SKM-1 (cell line): ENCODE results near the gene LAMA4.

ENCODE experiments used
- DNase-seq: peaks from one replicate; lab custom pipeline; 2025; ENCODE audit not compliant: unreplicated experiment; lab: John Stamatoyannopoulos, UW

LAMA4 gene

DNA sequence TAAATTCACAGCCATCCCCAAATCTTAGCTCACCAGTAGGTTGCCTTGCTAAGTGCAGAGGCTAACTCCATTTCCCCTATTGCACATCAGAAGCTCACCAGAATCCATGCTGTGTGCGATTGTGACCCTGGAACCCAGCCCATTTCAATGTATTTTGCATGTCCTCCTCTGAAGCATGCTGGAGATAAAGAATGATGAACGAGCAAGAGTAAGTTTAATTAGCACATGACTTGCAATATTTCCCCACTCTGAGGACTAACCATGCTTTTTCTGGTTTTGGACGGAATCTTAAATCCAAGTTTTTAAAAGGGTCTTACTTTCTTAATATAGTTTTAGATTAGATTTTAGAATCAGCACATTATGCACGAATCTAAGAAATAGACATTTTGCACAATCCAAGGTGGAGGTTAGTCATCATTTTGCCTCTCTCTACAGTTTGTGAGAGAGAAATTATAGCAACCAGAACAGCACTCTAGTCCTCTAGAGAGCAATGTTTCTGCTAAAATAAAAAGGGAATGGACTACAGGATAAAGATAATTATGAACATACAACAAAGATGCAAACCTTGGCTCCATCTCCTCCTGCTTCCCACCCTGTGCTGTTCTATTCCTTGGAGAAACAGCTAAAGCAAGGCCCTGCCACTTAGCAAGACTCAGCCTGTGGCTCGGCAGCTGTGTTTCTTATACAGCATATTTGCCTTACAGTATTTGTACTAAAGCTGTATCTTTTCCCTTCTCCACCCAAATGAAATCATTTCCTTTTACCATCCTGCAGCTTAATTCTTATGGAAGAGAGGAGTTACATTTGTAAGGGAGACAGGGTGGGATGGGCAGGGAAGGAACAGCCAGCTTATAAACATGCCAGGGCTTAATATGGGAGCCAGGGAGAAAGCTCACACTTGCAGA is 24.9 kb upstream of the LAMA4 start:
- DNase-seq, result no peak

DNA sequence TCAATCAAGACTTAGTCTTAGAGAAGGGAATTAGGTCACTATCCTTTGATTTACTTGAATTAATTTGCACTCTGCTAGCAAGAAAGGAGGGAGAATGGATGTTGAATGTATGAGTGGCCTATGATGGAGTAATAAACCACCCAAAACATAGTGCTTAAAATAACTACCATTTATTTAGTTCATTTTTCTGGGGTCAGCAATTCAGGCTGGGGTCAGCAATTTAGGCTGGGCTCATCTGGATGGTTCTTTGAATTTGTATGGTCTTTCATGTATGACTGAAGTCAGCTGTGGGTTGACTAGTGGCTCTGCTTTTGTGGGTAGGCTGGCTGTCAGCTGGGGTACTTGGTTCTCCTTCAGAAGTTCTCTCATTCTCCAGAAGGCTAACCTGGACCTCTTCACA is 21.0 kb upstream of the LAMA4 start:
- no peak for DNase-seq

DNA sequence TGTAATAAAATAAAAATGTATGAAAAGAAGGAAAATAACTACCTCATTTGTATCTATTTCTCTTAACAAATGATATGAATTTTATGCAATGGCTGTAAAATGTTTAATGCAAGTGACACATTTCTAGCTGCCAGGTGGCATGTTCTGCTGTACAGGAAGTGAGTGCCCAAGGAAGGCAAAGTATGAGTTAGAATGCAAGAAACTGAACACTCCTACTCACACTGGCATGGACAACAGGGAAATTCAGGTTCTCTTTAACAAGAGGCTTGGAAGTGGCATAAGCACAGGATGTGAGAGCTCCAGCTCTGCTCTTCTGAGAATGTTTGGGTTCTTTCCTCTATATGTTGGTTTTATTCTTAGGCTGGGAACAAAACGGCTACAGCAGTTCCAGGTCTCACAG is 20.4 kb upstream of the LAMA4 start:
- no peak for DNase-seq

DNA sequence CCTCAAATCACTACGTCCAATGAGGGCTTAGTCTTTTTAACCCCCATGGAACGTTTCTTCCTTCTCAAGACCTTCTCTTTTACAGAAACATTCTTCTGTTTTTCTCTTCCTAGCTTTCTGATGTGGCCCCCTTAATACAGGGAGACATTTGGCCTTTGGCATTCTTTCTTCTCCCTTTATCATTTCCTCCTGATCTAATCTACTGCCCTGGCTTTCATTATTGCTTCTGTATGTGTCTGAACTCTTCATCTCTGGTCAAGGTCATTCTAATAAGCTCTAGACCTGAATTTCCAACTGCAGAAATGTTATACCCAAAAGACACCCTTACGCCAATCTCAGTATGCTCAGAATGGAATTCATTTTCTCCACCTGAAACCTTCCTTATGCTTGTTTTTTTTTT is 18.4 kb upstream of the LAMA4 start:
- DNase-seq, result no peak

DNA sequence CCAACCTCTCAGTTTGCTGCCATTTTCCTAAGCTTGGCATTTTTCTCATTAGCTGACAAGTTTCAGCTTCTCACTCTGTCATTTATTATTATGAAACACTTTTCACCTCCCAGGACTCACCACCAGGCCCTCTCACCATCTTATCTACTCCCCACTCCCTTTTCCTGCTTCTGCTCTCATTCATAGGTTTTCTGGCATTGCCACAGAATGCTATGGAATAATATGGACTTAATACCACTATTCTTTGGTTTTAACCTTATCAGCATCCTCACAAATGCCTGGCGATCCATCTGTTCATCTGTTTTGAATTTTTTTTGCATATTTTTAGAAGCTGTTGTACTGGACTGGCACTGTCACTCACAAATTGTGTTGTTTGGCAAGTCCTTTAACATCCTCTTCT is 16.4 kb upstream of the LAMA4 start:
- no peak for DNase-seq

DNA sequence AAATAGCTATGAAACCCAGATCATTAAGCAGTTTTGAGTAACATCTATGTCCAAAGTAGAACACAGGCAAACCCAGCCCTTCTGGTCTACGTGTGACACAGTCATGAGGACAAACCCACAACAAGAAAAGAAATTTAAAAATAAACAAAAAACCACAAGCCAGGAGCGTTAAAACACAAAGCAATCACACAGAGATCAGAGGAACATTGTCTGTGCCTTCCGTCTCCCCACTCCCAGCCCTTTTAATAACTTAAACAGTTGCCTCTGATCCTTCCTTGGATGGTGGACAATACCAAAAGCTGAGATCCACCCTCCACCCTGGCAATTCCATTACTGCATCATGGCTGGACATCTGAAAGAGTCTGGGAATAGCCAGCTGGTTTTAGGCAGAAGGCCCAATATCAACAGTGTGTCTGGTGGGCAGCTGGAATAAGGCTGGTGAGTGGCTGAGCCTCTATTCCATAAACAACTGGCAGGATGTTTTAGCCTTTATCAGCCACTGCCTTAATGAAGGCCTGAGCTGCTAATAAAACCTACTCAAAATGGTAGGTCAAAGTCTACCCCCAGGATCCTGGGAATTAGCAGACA is 15.7 kb upstream of the LAMA4 start:
- DNase-seq, result no peak

DNA sequence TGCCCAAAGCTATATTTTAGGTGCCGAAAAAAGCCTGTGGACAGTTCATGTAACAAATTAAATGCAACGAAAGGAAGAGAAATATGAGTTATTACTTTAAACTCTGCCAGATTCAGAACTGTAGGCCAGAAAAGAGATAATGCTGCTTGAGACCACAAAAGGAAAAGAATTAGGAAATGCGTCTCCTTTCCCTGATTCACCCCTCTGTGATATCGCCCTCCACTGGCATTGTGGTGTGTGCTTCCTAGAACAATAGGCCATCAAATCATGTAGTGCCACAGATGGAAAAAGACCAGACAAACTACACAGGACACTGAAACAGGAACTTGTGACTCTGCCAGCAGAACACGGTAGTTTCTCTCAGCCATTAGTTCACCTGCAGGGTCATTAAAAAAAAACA is 14.7 kb upstream of the LAMA4 start:
- no peak for DNase-seq

DNA sequence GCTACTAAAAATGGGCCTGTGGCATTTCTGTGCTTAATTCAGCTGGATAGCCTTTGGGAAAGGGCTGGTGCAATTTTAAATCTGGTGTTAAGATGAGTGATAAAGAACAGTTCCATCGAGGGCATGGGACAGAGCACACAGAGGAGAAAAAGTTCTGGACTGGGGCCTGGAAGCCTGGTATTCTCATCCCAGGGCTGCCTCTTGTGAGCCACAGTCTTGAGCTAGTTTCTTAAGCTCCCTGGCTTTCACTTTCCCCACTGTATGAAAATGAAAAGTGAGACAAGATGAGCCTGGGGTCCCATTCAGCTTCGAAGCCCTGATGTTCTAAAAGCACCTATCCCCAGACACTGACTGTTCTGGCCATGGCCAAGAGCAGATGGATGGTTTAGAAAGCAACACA is 14.3 kb upstream of the LAMA4 start:
- DNase-seq, result no peak

DNA sequence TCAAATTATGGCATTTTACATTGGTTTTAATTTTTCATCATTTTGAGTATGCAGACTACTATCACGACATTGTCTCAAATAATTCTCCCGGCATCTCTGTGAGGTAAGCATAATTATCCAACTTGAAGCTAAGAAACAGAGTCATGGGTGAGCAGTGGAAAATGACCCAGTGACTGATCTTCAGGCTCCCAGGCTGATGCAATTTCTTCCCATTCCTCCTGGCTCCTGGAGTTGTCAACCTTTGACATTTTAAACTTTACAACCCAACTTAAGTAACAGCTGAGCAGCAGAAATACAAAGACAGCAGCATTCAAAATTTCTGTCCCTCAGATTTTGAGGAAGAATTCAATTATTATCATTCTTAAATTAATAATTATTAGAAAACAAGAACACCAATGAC is 13.7 kb upstream of the LAMA4 start:
- DNase-seq, result no peak

DNA sequence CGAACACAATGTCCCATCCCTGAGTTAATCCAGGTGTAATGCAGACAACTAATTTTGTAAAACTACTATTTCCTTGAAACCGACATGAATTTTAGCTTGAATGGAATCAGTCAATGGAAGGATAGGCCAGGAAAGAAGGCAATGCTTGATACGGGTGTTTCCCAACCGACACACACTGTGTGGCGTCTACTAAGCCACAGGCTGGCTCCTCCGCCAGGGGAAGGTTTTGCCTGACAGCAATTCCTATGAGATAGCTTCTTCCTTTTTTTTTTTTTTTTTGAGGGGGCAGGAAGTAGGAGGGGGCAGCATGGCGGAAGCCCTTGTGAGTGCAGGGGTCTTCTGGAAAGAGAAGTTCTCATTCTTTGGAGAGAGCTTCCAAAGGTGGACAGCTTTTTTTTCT is 12.0 kb upstream of the LAMA4 start:
- DNase-seq, result no peak

DNA sequence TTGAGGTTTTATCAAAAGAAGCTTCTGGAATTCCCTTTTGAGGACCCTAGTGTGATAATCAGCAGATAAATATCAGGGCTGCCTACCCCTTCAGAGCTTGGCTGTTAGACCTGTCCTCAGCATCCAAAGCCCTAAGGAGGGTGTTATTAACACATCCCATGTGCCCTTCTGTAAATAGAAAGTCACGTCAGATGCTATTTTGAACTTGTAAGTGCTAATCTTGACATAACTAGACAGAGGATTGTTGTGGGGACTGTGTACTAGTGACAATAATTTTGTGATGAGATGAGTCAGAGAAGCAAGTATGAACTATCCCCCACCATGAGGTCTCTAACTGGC is 4.9 kb upstream of the LAMA4 start:
- DNase-seq, result no peak

DNA sequence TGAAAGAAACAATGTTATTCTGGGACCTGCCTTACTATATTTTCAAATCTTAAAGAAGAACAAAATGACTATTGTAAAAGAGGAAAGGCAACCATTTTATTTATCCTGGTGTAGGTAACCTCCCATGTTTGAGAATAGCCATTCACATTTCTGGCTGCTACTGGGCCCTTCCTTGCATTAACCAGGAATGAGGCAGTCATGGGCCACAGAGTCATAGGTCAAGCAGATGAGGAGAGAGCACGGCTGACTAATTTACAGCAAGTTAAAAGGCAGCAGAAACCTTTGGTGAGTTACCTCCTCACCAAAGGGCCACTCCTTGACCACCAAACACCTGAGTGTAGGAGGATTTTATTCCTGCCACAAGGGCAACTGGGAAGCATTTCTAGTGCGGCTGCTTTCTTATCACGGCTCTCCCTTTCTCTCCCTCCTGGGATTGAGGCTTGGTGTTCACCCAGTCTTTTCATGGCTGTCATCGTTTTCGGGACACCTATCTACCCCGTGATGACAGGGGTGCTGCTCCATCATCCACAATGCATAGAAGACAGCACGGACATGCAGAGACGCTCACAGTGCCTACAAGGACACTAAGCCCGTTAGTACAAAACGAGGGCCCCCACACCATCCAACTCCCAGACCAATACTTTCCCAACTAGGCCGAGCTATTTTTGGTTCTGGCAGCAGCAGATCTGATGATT is 4.4 kb upstream of the LAMA4 start:
- DNase-seq, result no peak

DNA sequence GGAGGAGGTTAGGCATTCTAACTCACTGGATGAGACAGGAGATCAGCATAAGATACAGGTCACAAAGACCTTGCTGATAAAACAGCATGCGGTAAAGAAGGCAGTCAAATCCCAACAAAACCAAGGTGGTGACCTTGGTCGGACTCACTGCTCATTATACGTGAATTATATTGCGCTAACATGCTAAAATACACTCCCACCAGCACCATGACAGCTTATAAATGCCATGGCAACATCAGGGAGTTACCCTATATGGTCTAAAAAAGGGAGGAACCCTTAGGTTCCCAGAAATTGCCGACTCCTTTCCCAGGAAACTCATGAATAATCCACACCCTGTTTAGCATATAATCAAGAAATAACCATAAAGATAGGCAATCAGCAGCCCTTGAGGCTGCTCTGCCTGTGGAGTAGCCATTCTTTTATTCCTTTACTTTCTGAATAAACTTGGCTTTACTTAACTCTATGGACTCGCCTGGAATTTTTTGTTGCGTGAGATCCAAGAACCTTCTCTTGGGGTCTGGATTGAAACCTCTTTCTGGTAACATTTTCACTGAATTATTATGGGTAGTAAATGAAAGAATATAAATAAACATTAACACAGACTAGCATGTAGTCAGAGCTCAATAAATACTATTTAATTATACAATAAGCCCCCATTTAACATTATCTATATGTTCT is 3.0 kb upstream of the LAMA4 start:
- DNase-seq, result no peak

DNA sequence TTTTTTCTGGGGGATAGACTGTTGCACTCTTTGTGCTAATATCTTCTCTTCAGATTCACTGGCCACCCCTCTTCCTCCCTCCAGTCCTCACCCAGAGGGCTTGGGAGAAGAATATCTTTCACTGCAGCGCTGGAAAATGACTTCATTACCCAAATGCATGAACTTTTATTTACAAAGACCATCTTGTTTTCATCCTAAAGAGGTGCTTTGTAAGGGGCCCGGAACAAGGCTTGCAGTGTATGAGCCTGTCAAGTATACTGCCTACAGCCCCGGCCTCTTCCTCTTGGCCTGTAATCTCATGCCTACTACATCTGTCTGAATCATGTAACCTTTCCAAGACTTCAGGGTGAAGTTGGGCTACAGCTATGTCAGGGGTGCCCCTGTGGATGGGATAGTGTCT is 554 bp upstream of the LAMA4 start:
- no peak for DNase-seq

DNA sequence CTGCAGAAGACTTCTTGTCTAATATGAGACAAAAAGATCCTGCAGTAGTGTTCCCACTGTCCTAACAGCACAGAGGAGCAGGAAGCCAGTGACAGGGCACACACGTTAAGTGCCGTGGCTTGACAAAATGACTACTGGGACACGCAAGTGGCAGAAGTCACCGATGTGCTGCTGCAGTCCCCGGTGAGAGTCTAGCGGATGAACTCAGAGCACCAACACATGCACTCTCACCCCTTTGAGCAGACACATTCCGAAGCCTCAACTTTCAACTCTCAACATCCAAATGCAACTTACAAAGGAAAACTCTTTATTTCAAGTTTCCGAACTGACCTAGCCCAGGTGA is 898 bp downstream of the LAMA4 start:
- DNase-seq, result no peak

DNA sequence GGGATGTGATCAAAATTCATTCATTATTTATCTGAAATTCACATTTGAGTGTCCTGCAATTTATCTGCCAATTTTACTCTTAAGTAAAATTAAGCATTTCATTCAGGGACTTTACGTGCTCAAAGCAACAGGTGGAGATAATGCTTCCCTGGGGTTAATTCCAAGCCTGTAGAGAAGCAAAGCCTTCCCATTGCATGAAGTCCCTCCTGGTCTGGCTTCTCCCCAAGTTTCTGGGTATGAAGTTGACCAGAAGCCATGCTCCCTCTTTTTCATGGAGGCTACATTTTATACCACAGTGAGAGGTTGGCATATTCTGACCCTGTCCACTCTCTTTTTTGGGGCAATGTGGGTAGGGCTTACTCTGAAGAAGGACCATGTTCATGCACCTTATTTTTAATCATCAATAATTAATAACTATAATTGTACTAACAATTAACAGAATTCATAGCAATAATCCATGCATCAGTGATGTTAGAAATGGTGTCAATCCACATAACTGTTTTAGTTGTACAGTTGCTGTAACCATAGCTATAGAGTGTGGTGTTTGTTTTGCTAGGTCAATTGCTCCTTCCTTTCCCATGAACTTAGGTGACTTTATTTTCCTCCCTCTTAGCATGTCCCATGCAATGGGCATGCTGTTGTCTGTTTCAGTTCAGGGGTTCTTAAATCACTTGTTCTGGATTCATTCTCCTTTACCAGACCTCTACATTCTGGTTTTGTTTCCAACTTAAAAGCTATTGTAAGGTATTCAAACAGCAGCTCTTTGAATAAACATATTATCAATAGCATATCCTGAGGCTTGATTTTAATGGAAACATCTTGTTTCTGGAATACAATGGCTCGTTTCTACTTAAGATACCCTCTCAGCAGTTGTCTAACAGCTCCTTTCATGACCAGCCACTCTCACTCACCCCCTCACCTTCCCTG is 1.5 kb downstream of the LAMA4 start:
- DNase-seq, result no peak

DNA sequence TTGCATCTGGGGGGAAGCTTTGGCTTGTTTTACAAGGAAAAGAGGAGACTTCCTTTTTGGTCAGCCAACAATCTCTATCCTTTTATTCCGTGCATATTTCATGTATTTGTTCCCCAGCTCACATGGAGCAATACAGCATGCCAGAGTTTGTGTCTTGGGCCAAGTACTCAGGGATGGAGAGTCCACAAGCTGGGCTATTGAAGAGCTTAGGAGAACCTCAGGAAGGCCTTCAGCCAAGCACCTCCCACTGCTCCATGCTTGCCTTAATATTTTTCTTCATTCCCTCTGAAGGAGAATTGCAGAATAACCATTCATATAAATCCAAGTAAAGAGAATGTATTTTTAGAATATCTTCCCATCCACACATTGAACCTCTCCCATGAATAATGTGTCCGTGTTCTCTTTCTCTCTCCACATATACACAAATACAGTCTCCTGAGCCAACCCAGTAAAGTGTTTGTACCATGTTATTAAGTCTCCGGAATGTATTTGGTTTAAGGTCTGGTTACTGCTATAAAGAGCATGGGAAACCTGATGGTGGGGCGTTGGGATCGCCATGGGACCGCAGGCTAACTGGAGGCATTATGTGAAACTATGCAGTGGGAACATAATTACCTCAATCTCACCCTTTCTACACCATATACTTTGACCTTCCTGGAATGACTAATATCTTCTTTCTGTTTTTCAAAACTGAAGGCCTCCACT is 3.0 kb downstream of the LAMA4 start:
- DNase-seq, result no peak

DNA sequence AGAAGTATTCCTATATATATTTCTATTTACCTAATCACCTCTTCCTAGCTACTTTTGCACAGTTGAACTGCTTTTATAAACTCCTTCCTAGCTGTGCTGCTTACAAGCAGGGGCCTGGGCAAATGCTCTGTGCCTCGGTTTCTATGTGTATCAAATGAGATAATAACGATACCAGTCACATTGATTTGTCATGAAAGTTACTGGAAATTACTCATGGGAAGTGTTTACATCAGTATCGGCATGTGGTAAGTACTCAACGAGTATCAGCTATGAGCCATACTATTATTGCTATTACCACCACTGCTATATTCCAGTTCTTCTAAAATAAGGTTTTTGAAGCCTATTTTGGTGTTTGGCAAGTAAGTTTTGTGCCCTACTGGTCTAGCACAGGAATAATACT is 4.9 kb downstream of the LAMA4 start:
- no peak for DNase-seq

DNA sequence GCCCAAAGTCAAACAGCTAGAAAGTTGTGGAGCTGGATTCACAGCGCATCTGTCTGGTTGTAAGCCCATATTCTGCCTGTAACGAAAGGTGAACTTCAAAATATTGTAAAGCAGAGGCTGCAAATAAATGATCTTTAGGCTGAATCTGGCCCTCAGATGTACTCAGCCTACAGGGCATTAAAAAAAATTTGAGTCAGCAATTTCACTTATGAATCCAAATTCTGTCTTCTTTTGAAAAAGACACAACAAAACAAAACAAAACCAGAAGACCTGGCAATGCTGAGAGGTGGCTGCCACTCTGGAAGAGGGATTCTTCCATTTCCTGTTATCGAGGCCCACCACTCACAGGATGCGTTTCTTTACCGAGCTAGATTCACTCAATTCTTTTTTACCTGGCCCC is 7.1 kb downstream of the LAMA4 start:
- no peak for DNase-seq

DNA sequence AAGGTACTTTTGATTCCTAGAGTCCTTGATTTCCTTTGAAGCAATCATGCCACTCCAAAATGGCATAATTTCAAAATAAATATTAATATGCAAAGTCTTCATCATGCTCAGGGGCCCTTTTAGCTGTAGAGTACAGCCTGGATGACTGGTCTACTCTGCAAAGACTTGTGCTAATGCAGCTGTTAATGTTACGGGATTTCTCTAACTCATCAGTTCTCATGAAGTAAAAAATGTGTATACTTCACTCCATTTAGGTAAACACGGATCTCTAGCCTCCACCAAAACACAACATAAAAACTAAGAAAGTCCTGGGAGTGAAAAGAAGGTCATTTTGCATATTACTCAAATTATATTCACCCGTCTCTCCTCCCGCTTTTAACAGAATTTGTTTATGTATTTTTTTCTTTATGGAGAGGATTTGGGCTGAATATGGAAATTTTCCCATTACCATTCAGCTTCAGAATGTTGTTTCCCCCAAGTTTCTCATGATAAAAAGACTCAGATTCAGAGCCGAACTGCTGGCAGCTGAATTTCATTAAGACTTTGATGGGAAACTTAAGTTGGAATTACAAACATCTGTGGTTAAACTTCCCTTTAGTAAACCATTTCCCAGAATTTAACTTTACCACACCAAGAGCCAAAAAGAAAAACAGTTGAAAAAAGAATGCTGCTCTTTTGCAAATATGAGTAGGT is 8.7 kb downstream of the LAMA4 start:
- DNase-seq, result no peak
